Endodermal cell (in vitro differentiated cells): Measurements from ENCODE around the gene LYPD4. TPM values are rescaled to one million over a fixed set of nuclear protein-coding genes. Genes with fewer than 3 reads are reported as not detected.

ENCODE experiments used
- DNase-seq: peaks from one replicate; pipeline ENCODE4 v3.0.0-alpha.2; 2017
- H3K27ac ChIP-seq: 2 replicates; pipeline ENCODE4 v1.5.1; 2013; ENCODE audit warnings: mild to moderate bottlenecking, low read depth, low read length, moderate library complexity
- H3K27me3 ChIP-seq: 2 replicates; pipeline ENCODE4 v1.6.1; 2013; ENCODE audit warnings: mild to moderate bottlenecking, low read length, moderate library complexity; ENCODE audit not compliant: insufficient read depth, control insufficient read depth, poor library complexity, severe bottlenecking
- H3K36me3 ChIP-seq: 2 replicates; pipeline ENCODE4 v1.7.0; 2013; ENCODE audit warnings: mild to moderate bottlenecking, low read length, moderate library complexity; ENCODE audit not compliant: control insufficient read depth, insufficient read depth
- H3K4me1 ChIP-seq: one replicate; pipeline ENCODE4 v1.7.0; 2013; ENCODE audit warnings: low read length; ENCODE audit not compliant: control insufficient read depth, insufficient read depth
- H3K4me3 ChIP-seq: 2 replicates; pipeline ENCODE4 v1.5.1; 2013; ENCODE audit warnings: mild to moderate bottlenecking, low read length, moderate library complexity
- H3K9ac ChIP-seq: 2 replicates; pipeline ENCODE4 v1.6.1; 2013; ENCODE audit warnings: mild to moderate bottlenecking, low read length, moderate library complexity; ENCODE audit not compliant: poor library complexity, severe bottlenecking; ENCODE audit errors: extremely low read depth
- H3K9me3 ChIP-seq: 2 replicates; pipeline ENCODE4 v1.6.1; 2013; ENCODE audit warnings: mild to moderate bottlenecking, low read length, moderate library complexity; ENCODE audit not compliant: control insufficient read depth
- H3K27ac Mint-ChIP-seq: 2 replicates; pipeline ENCODE4 v1.8.0; 2020; ENCODE audit warnings: mixed read lengths
- H3K27me3 Mint-ChIP-seq: 2 replicates; pipeline ENCODE4 v1.8.0; 2021; ENCODE audit warnings: mild to moderate bottlenecking, mixed read lengths; ENCODE audit not compliant: insufficient read depth
- H3K36me3 Mint-ChIP-seq: 2 replicates; pipeline ENCODE4 v1.8.0; 2020; ENCODE audit warnings: low read depth, mixed read lengths
- H3K4me1 Mint-ChIP-seq: 2 replicates; pipeline ENCODE4 v1.8.0; 2020; ENCODE audit warnings: mixed read lengths
- H3K4me3 Mint-ChIP-seq: 2 replicates; pipeline ENCODE4 v1.8.0; 2020; ENCODE audit warnings: mild to moderate bottlenecking, moderate library complexity, mixed read lengths
- H3K9me3 Mint-ChIP-seq: 2 replicates; pipeline ENCODE4 v1.8.0; 2020; ENCODE audit warnings: mild to moderate bottlenecking, mixed read lengths
- CTCF ChIP-seq: fragments of 200-600 bp; sonication (generic); conservative IDR thresholded peaks from 2 replicates; pipeline ENCODE4 v1.5.0; 2021; ENCODE audit warnings: antibody characterized with exemption, mild to moderate bottlenecking
- WGBS, 2 experiments: methylation state at CpG; one replicate each; pipeline versions ENCODE4 v1.1.5 to v1.1.7; 2013; ENCODE audit warnings: missing lambda C conversion rate in 2 of 2, mixed read lengths in 1 of 2; ENCODE audit not compliant: insufficient coverage in 1 of 2, insufficient read length in 1 of 2; 5-methylcytosine and 5-hydroxymethylcytosine counted together
- total RNA-seq, 2 donors: library from RNA; stranded (reverse); fragmentation: NEBNext Ultra II Directional in 1 of 2; extraction: Animal tissue kit (Norgen Biotek cat#: 25700) in 1 of 2; gene quantifications; 2 replicates in 1 of 2; 3 replicates in 1 of 2; pipeline ENCODE4 v1.2.1, GENCODE V29; 2021

The LYPD4 gene
- total RNA-seq, 2 donors from 2014 or later: not detected

- peak overlapping the region; percentile 92 for H3K27ac Mint-ChIP-seq
- H3K36me3 Mint-ChIP-seq: peaks cover 21% of the 10 kb centered on the region
- peak; percentile 75 for TF ChIP-seq CTCF
- 27 to 33% methylated on average over 6 to 17 of the region's 17 CpGs for WGBS, 2 experiments
- H3K4me3 Mint-ChIP-seq: peak overlapping the region; percentile 46
- H3K27me3 ChIP-seq: no peaks in the 10 kb centered on the region
- H3K36me3 ChIP-seq: peaks cover 18% of the 10 kb centered on the region
- H3K4me3 ChIP-seq: peak overlapping the region; percentile 65
- no peaks in the 10 kb centered on the region for H3K9me3 ChIP-seq
- H3K27ac ChIP-seq: no peak overlapping the region
- peak; percentile 97 for DNase-seq
- peaks cover 24% of the 10 kb centered on the region for H3K4me1 Mint-ChIP-seq
- no peak overlapping the region for H3K9ac ChIP-seq
- no peaks in the 10 kb centered on the region for H3K4me1 ChIP-seq
- no peaks in the 10 kb centered on the region for H3K9me3 Mint-ChIP-seq
- H3K27me3 Mint-ChIP-seq: no peaks in the 10 kb centered on the region
Observed at GRCh38 chr19:41887711-41888382, 43.4 kb upstream of the LYPD4 start.

GRCh38 chr19:41886761-41887710, 42.6 kb upstream of the LYPD4 start:
- Mint-ChIP-seq H3K27ac (peak overlapping the region; percentile 63), H3K9me3 (no peaks in the 10 kb centered on the region), H3K4me1 (peaks cover 30% of the 10 kb centered on the region), H3K36me3 (peaks cover 21% of the 10 kb centered on the region), H3K4me3 (peak overlapping the region; percentile 24), H3K27me3 (peaks cover 6% of the 10 kb centered on the region)
- DNase-seq: no peak
- Histone ChIP-seq H3K4me1 (no peaks in the 10 kb centered on the region), H3K27ac (no peak overlapping the region), H3K27me3 (no peaks in the 10 kb centered on the region), H3K9ac (no peak overlapping the region), H3K4me3 (no peak overlapping the region), H3K36me3 (peaks cover 18% of the 10 kb centered on the region), H3K9me3 (no peaks in the 10 kb centered on the region)
- WGBS, 2 experiments: 83 to 92% methylated on average over 7 to 13 of the region's 13 CpGs
- TF ChIP-seq CTCF: no peak

- TF ChIP-seq CTCF: no peak
- H3K4me3 ChIP-seq: peak overlapping the region; percentile 90
- Mint-ChIP-seq H3K9me3 (no peaks in the 10 kb centered on the region), H3K27ac (peak overlapping the region; percentile 88), H3K36me3 (peaks cover 7% of the 10 kb centered on the region), H3K4me1 (peaks cover 30% of the 10 kb centered on the region), H3K27me3 (peaks cover 29% of the 10 kb centered on the region), H3K4me3 (peak overlapping the region; percentile 68)
- peak overlapping the region; percentile 68 for H3K9ac ChIP-seq
- H3K4me1 ChIP-seq: no peaks in the 10 kb centered on the region
- peak; percentile 98 for DNase-seq
- no peaks in the 10 kb centered on the region for H3K9me3 ChIP-seq
- WGBS, 2 experiments: 0% methylated on average over 50 to 66 of the region's 66 CpGs
- H3K27me3 ChIP-seq: no peaks in the 10 kb centered on the region
- H3K27ac ChIP-seq: no peak overlapping the region
- H3K36me3 ChIP-seq: peaks cover 3% of the 10 kb centered on the region
Observed at GRCh38 chr19:41883821-41884733, 39.6 kb upstream of the LYPD4 start.
